Measurements from ENCODE around the gene IGF1R. TPM values are rescaled to one million over a fixed set of nuclear protein-coding genes. Genes with fewer than 3 reads are reported as not detected.

The IGF1R gene
- total RNA-seq, 1 experiment from 2014 or later = 24.1 TPM

GRCh38 chr15:98876451-98877369, 228.4 kb downstream of the IGF1R start:
- no peaks in the 10 kb centered on the region for H3K27me3 ChIP-seq
- H3K4me1 ChIP-seq = peaks cover 22% of the 10 kb centered on the region
- no peak overlapping the region for H3K27ac ChIP-seq
- no peaks in the 10 kb centered on the region for H3K9me3 ChIP-seq (replicated peaks)
- H3K36me3 ChIP-seq = no peaks in the 10 kb centered on the region
- H3K4me3 ChIP-seq = no peak overlapping the region
- no peak for DNase-seq

- H3K27me3 ChIP-seq = no peaks in the 10 kb centered on the region
- no peak for DNase-seq
- H3K36me3 ChIP-seq = no peaks in the 10 kb centered on the region
- peaks cover 17% of the 10 kb centered on the region for H3K4me1 ChIP-seq
- H3K27ac ChIP-seq = no peak overlapping the region
- H3K9me3 ChIP-seq (replicated peaks) = no peaks in the 10 kb centered on the region
- H3K4me3 ChIP-seq = no peak overlapping the region
Measured at GRCh38 chr15:98878172-98878571, 229.8 kb downstream of the IGF1R start.

GRCh38 chr15:98878862-98879261, 230.5 kb downstream of the IGF1R start:
- peaks cover 12% of the 10 kb centered on the region; the same call in 1 of the 2 replicates for H3K4me1 ChIP-seq
- no peaks in the 10 kb centered on the region for H3K27me3 ChIP-seq
- H3K9me3 ChIP-seq (replicated peaks) = no peaks in the 10 kb centered on the region
- H3K36me3 ChIP-seq = no peaks in the 10 kb centered on the region
- DNase-seq = no peak
- H3K27ac ChIP-seq = no peak overlapping the region
- no peak overlapping the region for H3K4me3 ChIP-seq

- Histone ChIP-seq H3K27me3 (no peaks in the 10 kb centered on the region), H3K4me1 (no peaks in the 10 kb centered on the region), H3K36me3 (no peaks in the 10 kb centered on the region), H3K4me3 (no peak overlapping the region), H3K27ac (no peak overlapping the region), H3K9me3 (replicated peaks) (no peaks in the 10 kb centered on the region)
- peak; percentile 60 to 85 for DNase-seq
Measured at GRCh38 chr15:98881526-98882520, 233.5 kb downstream of the IGF1R start.

- Histone ChIP-seq H3K4me1 (no peaks in the 10 kb centered on the region), H3K9me3 (replicated peaks) (no peaks in the 10 kb centered on the region), H3K27ac (no peak overlapping the region), H3K4me3 (no peak overlapping the region), H3K27me3 (no peaks in the 10 kb centered on the region), H3K36me3 (no peaks in the 10 kb centered on the region)
- DNase-seq = no peak
Measured at GRCh38 chr15:98883478-98883877, 235.1 kb downstream of the IGF1R start.

- Histone ChIP-seq H3K36me3 (no peaks in the 10 kb centered on the region), H3K27ac (no peak overlapping the region), H3K4me1 (peaks cover 9% of the 10 kb centered on the region), H3K4me3 (no peak overlapping the region), H3K27me3 (no peaks in the 10 kb centered on the region), H3K9me3 (replicated peaks) (no peaks in the 10 kb centered on the region)
- no peak for DNase-seq
Measured at GRCh38 chr15:98884894-98885293, 236.6 kb downstream of the IGF1R start.

- H3K4me1 ChIP-seq = peaks cover 16% of the 10 kb centered on the region
- no peak overlapping the region for H3K27ac ChIP-seq
- no peaks in the 10 kb centered on the region for H3K27me3 ChIP-seq
Measured at GRCh38 chr15:98887976-98888375, 239.6 kb downstream of the IGF1R start.

GRCh38 chr15:98888820-98889479, 240.6 kb downstream of the IGF1R start:
- no peak for DNase-seq
- no peak overlapping the region for H3K27ac ChIP-seq

More at GRCh38 chr15:98887976-98888375, 239.6 kb downstream of the IGF1R start:
- no peak for DNase-seq
- H3K4me3 ChIP-seq = no peak overlapping the region
- no peaks in the 10 kb centered on the region for H3K9me3 ChIP-seq (replicated peaks)
- H3K36me3 ChIP-seq = no peaks in the 10 kb centered on the region

GRCh38 chr15:98889930-98890695, 241.8 kb downstream of the IGF1R start:
- Histone ChIP-seq H3K36me3 (no peaks in the 10 kb centered on the region), H3K27me3 (no peaks in the 10 kb centered on the region), H3K4me1 (peaks cover 16% of the 10 kb centered on the region), H3K4me3 (no peak overlapping the region), H3K9me3 (replicated peaks) (no peaks in the 10 kb centered on the region), H3K27ac (peak overlapping the region; percentile 44)
- DNase-seq = peak; percentile 16 to 18

More at GRCh38 chr15:98888820-98889479, 240.6 kb downstream of the IGF1R start:
- no peak overlapping the region for H3K4me3 ChIP-seq
- no peaks in the 10 kb centered on the region for H3K9me3 ChIP-seq (replicated peaks)
- H3K27me3 ChIP-seq = no peaks in the 10 kb centered on the region
- H3K4me1 ChIP-seq = peaks cover 16% of the 10 kb centered on the region
- H3K36me3 ChIP-seq = no peaks in the 10 kb centered on the region

- Histone ChIP-seq H3K4me3 (no peak overlapping the region), H3K27ac (no peak overlapping the region), H3K27me3 (no peaks in the 10 kb centered on the region), H3K36me3 (no peaks in the 10 kb centered on the region), H3K9me3 (replicated peaks) (no peaks in the 10 kb centered on the region), H3K4me1 (peaks cover 20% of the 10 kb centered on the region)
- DNase-seq = no peak
Measured at GRCh38 chr15:98891301-98891700, 243.0 kb downstream of the IGF1R start.

- Histone ChIP-seq H3K4me1 (peaks cover 39% of the 10 kb centered on the region), H3K36me3 (peaks cover 7% of the 10 kb centered on the region), H3K27ac (no peak overlapping the region), H3K4me3 (no peak overlapping the region), H3K27me3 (no peaks in the 10 kb centered on the region), H3K9me3 (replicated peaks) (no peaks in the 10 kb centered on the region)
- no peak for DNase-seq
Measured at GRCh38 chr15:98893401-98893800, 245.1 kb downstream of the IGF1R start.

GRCh38 chr15:98894312-98894711, 246.0 kb downstream of the IGF1R start:
- no peaks in the 10 kb centered on the region for H3K27me3 ChIP-seq
- H3K4me1 ChIP-seq = peaks cover 34% of the 10 kb centered on the region
- no peak overlapping the region for H3K4me3 ChIP-seq
- no peak overlapping the region for H3K27ac ChIP-seq
- DNase-seq = no peak
- H3K9me3 ChIP-seq (replicated peaks) = no peaks in the 10 kb centered on the region
- peaks cover 8% of the 10 kb centered on the region for H3K36me3 ChIP-seq

GRCh38 chr15:98896002-98896721, 247.8 kb downstream of the IGF1R start:
- H3K36me3 ChIP-seq = peaks cover 8% of the 10 kb centered on the region
- no peaks in the 10 kb centered on the region for H3K27me3 ChIP-seq
- H3K4me1 ChIP-seq = peaks cover 23% of the 10 kb centered on the region
- no peak for DNase-seq
- no peak overlapping the region for H3K4me3 ChIP-seq
- peak overlapping the region; percentile 63 for H3K27ac ChIP-seq
- H3K9me3 ChIP-seq (replicated peaks) = no peaks in the 10 kb centered on the region
